Activated CD4-positive, alpha-beta T cell treated with anti-CD3 and anti-CD28 coated beads, Interleukin-2, amount 10 ng/mL, durations not matched to agents 24 days and 14 days (primary cell): ENCODE results near the gene HTD2. TPM values are rescaled to one million over a fixed set of nuclear protein-coding genes. Genes with fewer than 3 reads are reported as not detected.
A peak's percentile ranks its signal among the peaks of the same experiment; 100 is the strongest.
"Not testable (repeated sequence)": the region's sequence is repeated elsewhere in the genome, so short reads cannot be mapped to it uniquely, and the experiment has no call there.

ENCODE experiments used
- DNase-seq: peaks from one replicate; pipeline ENCODE4 v3.0.0; 2022
- H3K27ac Mint-ChIP-seq: one replicate; pipeline ENCODE4 v1.8.0; 2022; ENCODE audit warnings: mild to moderate bottlenecking, mixed read lengths
- H3K27me3 Mint-ChIP-seq: one replicate; pipeline ENCODE4 v1.8.0; 2022; ENCODE audit warnings: mixed read lengths
- H3K36me3 Mint-ChIP-seq: one replicate; pipeline ENCODE4 v1.8.0; 2022; ENCODE audit warnings: low read depth, mild to moderate bottlenecking, mixed read lengths
- H3K4me1 Mint-ChIP-seq: one replicate; pipeline ENCODE4 v1.8.0; 2021; ENCODE audit warnings: mixed read lengths
- H3K4me3 Mint-ChIP-seq: one replicate; pipeline ENCODE4 v1.8.0; 2022; ENCODE audit warnings: mild to moderate bottlenecking, moderate library complexity, mixed read lengths
- H3K9me3 Mint-ChIP-seq: one replicate; pipeline ENCODE4 v1.8.0; 2021; ENCODE audit warnings: mixed read lengths
- intact Hi-C: fragments of 100-400 bp; cut with micrococcal nuclease; formaldehyde crosslinking; loops from one replicate; pipeline ENCODE4 v1.15.1; 2023
- total RNA-seq: library from RNA; stranded (reverse); gene quantifications from 2 replicates; pipeline ENCODE4 v1.2.3, GENCODE V29; 2022

HTD2 gene
- 9.7 and 11.5 TPM in 2 replicates for total RNA-seq

DNA sequence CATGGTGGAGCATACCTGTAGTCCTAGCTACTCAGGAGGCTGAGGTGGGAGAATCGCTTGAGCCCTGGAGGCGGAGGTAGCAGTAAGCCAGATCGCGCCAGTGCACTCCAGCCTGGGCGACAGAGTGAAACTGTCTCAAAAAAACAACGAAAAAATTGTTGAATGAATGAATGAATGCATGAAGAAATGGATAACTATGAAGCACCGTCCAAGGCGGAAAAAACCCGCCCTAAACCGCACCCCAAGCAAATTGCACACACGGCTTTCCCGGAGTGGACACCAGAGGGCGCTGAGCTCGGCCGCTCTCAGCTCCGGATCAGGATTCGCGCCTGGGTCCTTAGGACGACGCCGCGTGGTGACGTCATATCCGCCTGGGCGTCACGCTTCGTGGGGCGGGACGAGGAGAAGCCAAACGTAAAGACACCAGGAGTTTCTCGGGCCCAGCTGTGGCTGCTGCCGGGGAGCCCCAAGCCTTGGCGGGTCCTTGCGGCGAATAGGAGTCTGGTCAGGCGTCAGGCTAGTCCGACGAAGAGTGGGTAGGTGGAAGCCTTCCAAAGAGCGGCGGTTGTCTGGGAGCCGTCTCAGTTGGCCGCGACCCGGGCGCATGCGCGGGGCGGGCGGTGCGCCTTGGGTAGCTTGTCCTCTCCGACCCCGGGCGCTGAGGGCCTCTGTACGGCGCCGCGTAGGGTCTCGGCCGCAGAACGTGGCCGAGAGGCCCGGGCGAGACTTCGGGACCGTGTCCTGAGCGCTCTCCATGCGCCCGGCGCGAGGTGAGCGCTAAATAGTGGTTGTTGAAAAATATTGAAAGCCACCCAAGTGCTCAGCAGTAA is at the start of gene HTD2, which contains the start of gene RPP14:
Gene HTD2, plus strand, starts transcription at position 639 of the 830 bp plus-strand sequence. CDS start 11,094 bp downstream, outside the sequence.
Gene RPP14, plus strand, starts transcription at position 364 of the 830 bp plus-strand sequence. CDS start 4,085 bp downstream, outside the sequence.
- Mint-ChIP-seq H3K27ac (peak within 1 kb of the TSS; percentile 99), H3K27me3 (peaks cover 10% of the 10 kb centered on the region), H3K4me3 (peak within 1 kb of the TSS; percentile 98), H3K36me3 (peaks cover 24% of the 10 kb centered on the region), H3K9me3 (no peaks in the 10 kb centered on the region), H3K4me1 (peaks cover 22% of the 10 kb centered on the region)
- DNase-seq: peak; percentile 100
- intact Hi-C loops: loop anchor here (1.0 to 10.0 kb wide), 11 partner anchors 18 to 709 kb away; partner anchors contain the start of genes ABHD6, ARF4, FLNB and PDHB

- H3K9me3 Mint-ChIP-seq: no peaks in the 10 kb centered on the region
- H3K36me3 Mint-ChIP-seq: peaks cover 7% of the 10 kb centered on the region
- H3K27me3 Mint-ChIP-seq: no peaks in the 10 kb centered on the region
- DNase-seq: no peak
- H3K4me1 Mint-ChIP-seq: peaks cover 10% of the 10 kb centered on the region
- H3K4me3 Mint-ChIP-seq: no peak overlapping the region
- no peak overlapping the region for H3K27ac Mint-ChIP-seq
- intact Hi-C loops: no loop called here
These were observed 47.8 kb upstream of the HTD2 start for GRCh38 chr3:58258392-58259055.

GRCh38 chr3:58260261-58260731 is 46.0 kb upstream of the HTD2 start:
- no peaks in the 10 kb centered on the region for H3K9me3 Mint-ChIP-seq
- peaks cover 10% of the 10 kb centered on the region for H3K4me1 Mint-ChIP-seq
- no peak overlapping the region for H3K4me3 Mint-ChIP-seq
- H3K27me3 Mint-ChIP-seq: no peaks in the 10 kb centered on the region
- intact Hi-C loops: no loop called here
- H3K36me3 Mint-ChIP-seq: peaks cover 8% of the 10 kb centered on the region
- H3K27ac Mint-ChIP-seq: peak overlapping the region; percentile 56
- peak; percentile 63 for DNase-seq

DNA sequence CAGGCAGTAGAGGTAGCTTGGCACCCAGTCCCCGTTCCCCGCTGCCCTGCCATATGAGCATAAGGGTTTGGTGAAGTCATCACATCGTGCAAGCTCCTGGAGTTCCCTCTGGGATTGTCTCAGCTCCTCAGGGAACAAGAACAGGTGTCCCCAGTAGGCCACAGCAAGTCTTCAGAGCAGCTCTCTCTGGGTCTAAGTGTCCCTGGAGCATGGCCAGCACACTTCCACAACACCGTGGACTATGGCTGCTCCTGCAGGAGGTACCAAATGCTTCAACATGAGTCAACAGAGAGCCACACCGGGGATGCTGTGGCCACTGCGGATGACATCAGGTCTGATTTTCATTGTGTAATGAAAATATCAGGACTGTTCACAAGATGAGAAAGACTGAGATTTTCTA is 45.6 kb upstream of the HTD2 start:
- Mint-ChIP-seq H3K4me1 (peaks cover 10% of the 10 kb centered on the region), H3K27ac (peak overlapping the region; percentile 56), H3K9me3 (no peaks in the 10 kb centered on the region), H3K27me3 (no peaks in the 10 kb centered on the region), H3K4me3 (no peak overlapping the region), H3K36me3 (peaks cover 8% of the 10 kb centered on the region)
- no peak for DNase-seq
- intact Hi-C loops: no loop called here

DNA sequence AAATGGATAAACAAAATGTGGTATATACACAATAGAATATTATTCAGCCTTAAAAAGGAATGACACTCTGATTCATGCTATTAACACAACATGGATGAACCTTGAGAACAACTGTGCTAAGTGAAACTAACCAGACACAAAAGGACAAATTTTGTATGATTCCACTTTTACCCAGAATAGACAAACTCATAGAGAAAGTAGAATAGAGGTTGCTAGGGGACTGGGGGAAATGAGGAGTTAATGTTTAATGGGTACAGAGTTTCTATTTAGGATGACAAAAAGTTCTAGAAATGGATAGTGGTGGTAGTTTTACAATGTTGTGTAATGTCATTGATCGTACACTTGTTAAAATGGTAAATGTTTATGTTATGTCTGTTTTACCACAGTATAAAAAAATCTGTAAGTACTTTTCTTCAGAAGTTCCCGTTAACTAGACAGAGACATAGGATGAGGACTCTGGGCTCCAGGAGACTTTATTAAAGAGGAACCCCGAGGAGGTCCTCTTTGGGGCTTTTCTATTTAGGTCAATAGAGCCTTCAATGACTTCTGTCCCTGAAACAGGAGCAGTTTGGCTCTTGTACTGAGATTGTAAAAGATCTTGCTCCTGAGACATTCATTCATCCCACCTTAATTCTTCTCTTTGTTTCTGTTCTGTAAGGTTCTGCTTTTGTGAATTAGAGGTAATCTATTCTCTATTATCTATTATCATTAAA is 44.2 kb upstream of the HTD2 start:
- no peak overlapping the region for H3K4me3 Mint-ChIP-seq
- no peaks in the 10 kb centered on the region for H3K9me3 Mint-ChIP-seq
- H3K27me3 Mint-ChIP-seq: no peaks in the 10 kb centered on the region
- peaks cover 5% of the 10 kb centered on the region for H3K36me3 Mint-ChIP-seq
- no peak for DNase-seq
- intact Hi-C loops: no loop called here
- no peak overlapping the region for H3K27ac Mint-ChIP-seq
- peaks cover 9% of the 10 kb centered on the region for H3K4me1 Mint-ChIP-seq

GRCh38 chr3:58266577-58266976 is 39.7 kb upstream of the HTD2 start:
- DNase-seq: no peak
- no peak overlapping the region for H3K4me3 Mint-ChIP-seq
- H3K4me1 Mint-ChIP-seq: peaks cover 6% of the 10 kb centered on the region
- no peaks in the 10 kb centered on the region for H3K27me3 Mint-ChIP-seq
- H3K36me3 Mint-ChIP-seq: peaks cover 3% of the 10 kb centered on the region
- H3K9me3 Mint-ChIP-seq: no peaks in the 10 kb centered on the region
- H3K27ac Mint-ChIP-seq: no peak overlapping the region
- intact Hi-C loops: no loop called here

- H3K9me3 Mint-ChIP-seq, H3K27ac Mint-ChIP-seq, H3K4me3 Mint-ChIP-seq, H3K4me1 Mint-ChIP-seq, intact Hi-C loops, DNase-seq, H3K36me3 Mint-ChIP-seq, H3K27me3 Mint-ChIP-seq: not testable (repeated sequence)
These were observed 38.8 kb upstream of the HTD2 start for GRCh38 chr3:58267543-58267942.

GRCh38 chr3:58269356-58269755 is 37.0 kb upstream of the HTD2 start:
- Mint-ChIP-seq H3K36me3 (peaks cover 9% of the 10 kb centered on the region), H3K27me3 (no peaks in the 10 kb centered on the region), H3K4me3 (no peak overlapping the region), H3K4me1 (peaks cover 10% of the 10 kb centered on the region), H3K27ac (no peak overlapping the region), H3K9me3 (no peaks in the 10 kb centered on the region)
- intact Hi-C loops: no loop called here
- no peak for DNase-seq

GRCh38 chr3:58270485-58270884 is 35.8 kb upstream of the HTD2 start:
- no peaks in the 10 kb centered on the region for H3K27me3 Mint-ChIP-seq
- peaks cover 12% of the 10 kb centered on the region for H3K36me3 Mint-ChIP-seq
- peaks cover 10% of the 10 kb centered on the region for H3K4me1 Mint-ChIP-seq
- H3K9me3 Mint-ChIP-seq: no peaks in the 10 kb centered on the region
- no peak overlapping the region for H3K27ac Mint-ChIP-seq
- intact Hi-C loops: no loop called here
- DNase-seq: no peak
- H3K4me3 Mint-ChIP-seq: no peak overlapping the region

DNA sequence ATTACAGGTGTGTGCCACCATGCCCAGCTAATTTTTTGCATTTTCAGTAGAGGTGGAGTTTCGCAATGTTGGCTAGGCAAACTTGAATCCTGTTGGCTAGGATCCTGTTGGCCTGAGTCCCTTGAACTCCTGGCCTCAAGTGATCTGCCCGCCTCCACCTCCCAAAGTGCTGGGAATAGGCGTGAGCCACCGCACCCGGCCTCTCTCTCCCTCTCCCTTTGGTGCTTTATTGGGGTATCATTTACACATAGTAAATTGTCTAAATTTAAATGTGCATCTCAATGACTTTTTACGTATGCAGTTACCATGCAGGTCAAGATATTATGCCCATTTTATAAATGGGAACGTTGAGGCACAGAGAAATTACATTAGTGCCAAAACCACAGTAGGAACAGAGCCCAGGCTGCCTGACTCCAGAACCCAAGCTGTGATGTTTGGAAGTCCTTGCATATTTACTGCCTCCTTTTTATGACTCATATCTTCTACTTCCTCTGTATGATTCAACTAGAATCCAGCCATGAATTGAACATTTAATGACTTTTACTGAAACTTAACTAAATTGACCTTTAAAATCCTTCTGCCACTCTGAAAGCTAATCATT is 34.3 kb upstream of the HTD2 start:
- no peak for DNase-seq
- Mint-ChIP-seq H3K27me3 (no peaks in the 10 kb centered on the region), H3K4me1 (peaks cover 10% of the 10 kb centered on the region), H3K9me3 (no peaks in the 10 kb centered on the region), H3K36me3 (peaks cover 18% of the 10 kb centered on the region), H3K27ac (no peak overlapping the region), H3K4me3 (no peak overlapping the region)
- intact Hi-C loops: no loop called here

GRCh38 chr3:58272891-58273290 is 33.4 kb upstream of the HTD2 start:
- Mint-ChIP-seq H3K4me1 (peaks cover 10% of the 10 kb centered on the region), H3K27me3 (no peaks in the 10 kb centered on the region), H3K9me3 (no peaks in the 10 kb centered on the region), H3K36me3 (peaks cover 21% of the 10 kb centered on the region), H3K4me3 (no peak overlapping the region), H3K27ac (no peak overlapping the region)
- no peak for DNase-seq
- intact Hi-C loops: no loop called here

GRCh38 chr3:58273362-58273761 is 33.0 kb upstream of the HTD2 start:
- H3K4me1 Mint-ChIP-seq, DNase-seq, intact Hi-C loops, H3K27me3 Mint-ChIP-seq, H3K9me3 Mint-ChIP-seq, H3K27ac Mint-ChIP-seq, H3K4me3 Mint-ChIP-seq: not testable (repeated sequence)
- peaks cover 25% of the 10 kb centered on the region for H3K36me3 Mint-ChIP-seq

- H3K4me3 Mint-ChIP-seq: no peak overlapping the region
- no peak for DNase-seq
- no peaks in the 10 kb centered on the region for H3K9me3 Mint-ChIP-seq
- peaks cover 28% of the 10 kb centered on the region for H3K36me3 Mint-ChIP-seq
- intact Hi-C loops: no loop called here
- H3K27ac Mint-ChIP-seq: no peak overlapping the region
- no peaks in the 10 kb centered on the region for H3K27me3 Mint-ChIP-seq
- peaks cover 6% of the 10 kb centered on the region for H3K4me1 Mint-ChIP-seq
These were observed 32.2 kb upstream of the HTD2 start for GRCh38 chr3:58274027-58274614.
